ENCODE data around the gene TMEM8B.

TMEM8B gene

DNA sequence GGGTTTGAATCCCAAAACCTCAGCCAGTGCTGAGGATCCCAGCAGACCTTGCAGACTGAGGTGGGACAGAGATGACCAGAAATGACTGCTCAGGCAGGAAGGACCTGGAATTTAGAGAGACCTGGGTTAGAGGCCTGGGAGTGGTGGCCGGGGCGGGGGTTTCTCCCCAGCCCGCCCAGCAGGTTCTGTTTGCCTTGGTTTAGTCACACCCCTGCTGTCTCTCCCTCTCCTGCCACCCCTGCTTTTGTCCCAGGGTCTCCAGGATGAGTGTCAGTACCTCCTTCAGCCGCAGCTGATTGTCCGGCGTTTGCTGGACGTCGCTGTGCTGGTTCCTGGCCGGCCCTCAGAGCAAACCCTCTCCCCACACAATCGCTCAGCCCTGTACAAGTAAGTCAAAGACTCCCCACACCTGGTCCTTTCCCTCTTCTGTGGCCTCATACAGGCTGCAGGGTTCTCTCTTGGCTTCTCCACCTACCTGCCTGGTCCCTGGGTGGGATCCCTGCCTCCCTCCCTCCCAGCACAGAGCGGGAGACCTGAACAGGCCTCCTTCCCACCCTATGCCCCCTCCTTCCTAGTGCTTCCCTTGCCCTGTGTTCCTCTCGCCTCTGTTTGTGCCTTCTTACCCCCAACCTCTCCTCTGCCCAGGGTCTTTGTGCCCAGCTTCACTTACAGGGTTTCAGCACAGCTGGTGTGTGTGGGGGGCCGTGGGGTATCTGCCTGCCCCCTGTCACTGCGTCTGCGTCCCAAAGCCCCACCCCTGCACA, 12.0 kb downstream of the TMEM8B start:
- DNase-seq (ENCODE audit: low read depth), result no peak
- TF ChIP-seq, protein P1, sequence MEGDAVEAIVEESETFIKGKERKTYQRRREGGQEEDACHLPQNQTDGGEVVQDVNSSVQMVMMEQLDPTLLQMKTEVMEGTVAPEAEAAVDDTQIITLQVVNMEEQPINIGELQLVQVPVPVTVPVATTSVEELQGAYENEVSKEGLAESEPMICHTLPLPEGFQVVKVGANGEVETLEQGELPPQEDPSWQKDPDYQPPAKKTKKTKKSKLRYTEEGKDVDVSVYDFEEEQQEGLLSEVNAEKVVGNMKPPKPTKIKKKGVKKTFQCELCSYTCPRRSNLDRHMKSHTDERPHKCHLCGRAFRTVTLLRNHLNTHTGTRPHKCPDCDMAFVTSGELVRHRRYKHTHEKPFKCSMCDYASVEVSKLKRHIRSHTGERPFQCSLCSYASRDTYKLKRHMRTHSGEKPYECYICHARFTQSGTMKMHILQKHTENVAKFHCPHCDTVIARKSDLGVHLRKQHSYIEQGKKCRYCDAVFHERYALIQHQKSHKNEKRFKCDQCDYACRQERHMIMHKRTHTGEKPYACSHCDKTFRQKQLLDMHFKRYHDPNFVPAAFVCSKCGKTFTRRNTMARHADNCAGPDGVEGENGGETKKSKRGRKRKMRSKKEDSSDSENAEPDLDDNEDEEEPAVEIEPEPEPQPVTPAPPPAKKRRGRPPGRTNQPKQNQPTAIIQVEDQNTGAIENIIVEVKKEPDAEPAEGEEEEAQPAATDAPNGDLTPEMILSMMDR (conservative IDR thresholded peaks at IDR 0.05; ENCODE audit: low read depth, low read length), result no peak
- no peak overlapping the region for H3K4me3 ChIP-seq (ENCODE audit: low read length)

DNA sequence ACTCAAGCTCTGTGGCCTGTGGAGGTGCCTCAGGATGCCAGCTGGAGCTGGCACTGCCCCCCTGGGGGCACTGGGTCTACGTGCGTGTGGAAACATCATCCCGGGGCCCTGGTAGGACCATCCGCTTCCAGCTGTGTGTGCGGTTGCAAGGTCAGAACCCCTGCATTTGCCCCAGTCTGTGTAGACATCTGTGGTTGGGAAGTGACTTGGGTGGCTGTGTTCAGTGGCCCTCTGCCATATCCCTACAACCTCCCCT, 12.5 kb downstream of the TMEM8B start:
- DNase-seq (ENCODE audit: low read depth), result no peak
- H3K4me3 ChIP-seq (ENCODE audit: low read length), result no peak overlapping the region
- TF ChIP-seq, protein P1 (conservative IDR thresholded peaks at IDR 0.05; ENCODE audit: low read depth, low read length), result no peak

DNA sequence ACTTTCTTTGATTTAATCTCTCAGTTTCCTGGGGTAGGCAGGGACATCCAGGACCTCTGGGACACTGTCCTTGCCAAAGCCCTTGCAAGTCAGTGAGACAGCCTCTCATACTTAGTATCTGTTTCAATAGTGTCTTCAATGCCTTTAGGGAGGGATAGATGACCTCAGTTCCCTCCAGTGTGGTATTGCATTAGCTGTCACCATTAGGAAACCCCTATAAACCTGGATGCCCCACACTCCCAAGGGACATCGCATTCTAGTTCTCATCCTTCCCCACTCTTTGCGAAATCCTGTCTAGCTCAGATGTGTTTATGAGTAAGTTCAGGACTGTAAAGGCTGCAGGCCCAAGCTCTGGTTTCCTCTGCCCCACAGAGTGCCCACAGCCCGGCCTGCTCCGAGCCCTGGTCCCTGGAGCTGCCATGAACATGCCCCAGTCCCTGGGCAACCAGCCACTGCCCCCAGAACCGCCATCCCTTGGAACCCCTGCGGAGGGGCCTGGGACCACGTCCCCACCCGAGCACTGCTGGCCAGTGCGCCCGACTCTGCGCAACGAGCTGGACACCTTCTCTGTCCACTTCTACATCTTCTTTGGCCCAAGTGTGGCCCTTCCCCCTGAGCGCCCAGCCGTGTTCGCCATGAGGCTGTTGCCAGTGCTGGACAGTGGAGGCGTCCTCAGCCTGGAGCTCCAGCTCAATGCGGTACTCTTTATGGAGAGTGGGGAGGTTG, 13.2 kb downstream of the TMEM8B start:
- TF ChIP-seq, protein P1 (conservative IDR thresholded peaks at IDR 0.05; ENCODE audit: low read depth, low read length), result no peak
- no peak for DNase-seq (ENCODE audit: low read depth)
- H3K4me3 ChIP-seq (ENCODE audit: low read length), result no peak overlapping the region

- no peak overlapping the region for H3K4me3 ChIP-seq (ENCODE audit: low read length)
- DNase-seq (ENCODE audit: low read depth), result no peak
- TF ChIP-seq, protein P1 (conservative IDR thresholded peaks at IDR 0.05; ENCODE audit: low read depth, low read length), result no peak
Measured at GRCh38 chr9:35842795-35843194, 13.8 kb downstream of the TMEM8B start.

DNA sequence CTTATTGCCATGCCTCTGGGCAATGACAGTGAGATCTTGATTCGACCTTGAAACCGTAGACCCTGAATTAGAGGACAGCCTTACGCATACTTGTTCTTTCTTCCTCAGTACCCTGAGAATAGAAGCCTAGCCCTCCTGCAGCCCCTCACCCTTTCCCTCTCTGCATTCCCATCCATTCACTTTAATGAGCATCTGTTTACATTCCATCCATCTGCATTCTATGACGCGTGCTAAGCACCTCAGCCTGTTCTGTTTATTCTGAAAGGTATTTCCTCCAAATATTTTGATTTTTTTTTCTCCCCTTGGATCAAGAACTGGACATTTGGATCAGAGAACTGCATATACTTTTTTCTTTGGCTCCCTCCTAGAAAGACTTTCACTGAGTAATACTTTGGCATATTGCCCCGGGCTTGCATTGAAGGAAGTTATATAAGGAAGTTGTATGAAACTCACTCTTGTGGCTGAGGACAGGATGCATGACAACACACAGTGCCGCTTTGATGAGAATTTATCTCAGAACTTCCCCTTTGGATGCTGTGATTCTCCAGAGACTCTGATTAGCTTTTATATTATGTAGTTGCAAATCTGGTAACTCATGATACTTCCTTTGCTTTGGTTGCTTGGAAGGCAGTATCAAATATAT, 15.7 kb downstream of the TMEM8B start:
- no peak overlapping the region for H3K4me3 ChIP-seq (ENCODE audit: low read length)
- DNase-seq (ENCODE audit: low read depth), result peak; percentile 40
- TF ChIP-seq, protein P1 (conservative IDR thresholded peaks at IDR 0.05; ENCODE audit: low read depth, low read length), result no peak

DNA sequence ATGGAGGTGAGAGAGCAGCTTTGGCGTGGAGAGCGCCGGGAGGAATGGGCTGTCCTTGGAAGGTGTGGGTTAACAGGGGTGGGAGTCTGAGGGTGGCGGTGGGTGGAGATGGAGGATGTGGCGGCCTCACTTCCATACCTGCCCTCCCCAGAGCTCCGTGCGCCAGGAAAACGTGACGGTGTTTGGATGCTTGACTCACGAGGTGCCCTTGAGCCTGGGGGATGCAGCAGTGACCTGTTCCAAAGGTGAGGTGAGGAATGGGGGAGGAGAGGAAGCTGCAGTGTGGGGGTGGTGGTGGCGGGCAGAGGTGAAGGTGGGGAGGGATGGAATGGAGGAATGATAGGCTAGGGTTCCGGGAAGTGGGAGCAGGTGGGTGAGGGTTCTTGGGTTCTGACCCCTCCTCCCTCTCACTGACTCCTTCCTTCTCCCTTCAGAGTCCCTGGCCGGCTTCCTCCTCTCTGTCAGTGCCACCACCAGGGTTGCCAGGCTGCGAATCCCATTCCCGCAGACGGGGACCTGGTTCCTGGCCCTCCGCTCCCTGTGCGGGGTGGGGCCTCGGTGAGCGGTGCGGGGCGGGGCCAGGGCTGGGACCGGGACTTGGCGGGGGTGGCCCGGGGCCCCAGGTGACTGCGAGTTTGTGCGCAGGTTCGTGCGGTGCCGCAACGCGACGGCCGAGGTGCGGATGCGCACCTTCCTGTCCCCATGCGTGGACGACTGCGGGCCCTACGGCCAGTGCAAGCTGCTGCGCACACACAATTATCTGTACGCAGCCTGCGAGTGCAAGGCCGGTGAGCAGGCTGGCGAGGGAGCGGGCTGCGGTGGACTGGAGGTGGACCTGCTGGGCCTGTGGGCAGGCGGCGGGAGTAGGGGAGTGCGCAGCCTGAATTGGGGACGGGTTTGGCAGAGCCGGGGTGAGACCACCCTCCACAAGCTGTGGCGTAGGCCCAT, 17.1 kb downstream of the TMEM8B start:
- no peak overlapping the region for H3K4me3 ChIP-seq (ENCODE audit: low read length)
- DNase-seq (ENCODE audit: low read depth), result no peak
- TF ChIP-seq, protein P1 (conservative IDR thresholded peaks at IDR 0.05; ENCODE audit: low read depth, low read length), result no peak

All from retinal pigment epithelial cell (primary cell).